ENCODE data around the gene EARS2. TPM values are rescaled to one million over a fixed set of nuclear protein-coding genes. Genes with fewer than 3 reads are reported as not detected.

EARS2 gene
- total RNA-seq, result 42.0 and 67.0 TPM in 2 replicates

GRCh38 chr16:23556881-23557778 lies at the start of gene EARS2, which contains the start of gene UBFD1:
TSS of gene EARS2 (minus strand) at chr16:23557350. CDS start at chr16:23557343, 7 bp downstream.
TSS of gene UBFD1 (plus strand) at chr16:23557727. CDS start at chr16:23557743, 16 bp downstream.

GRCh38 chr16:23595951-23596720 lies 39.0 kb upstream of the EARS2 start, which contains the start of gene NDUFAB1:
TSS of gene NDUFAB1 (minus strand) at chr16:23596316. CDS start at chr16:23596290, 26 bp downstream.

GRCh38 chr16:23510164-23510914 lies 46.8 kb downstream of the EARS2 start, which contains the start of gene GGA2:
TSS of gene GGA2 (minus strand) at chr16:23510494. CDS start at chr16:23510411, 83 bp downstream.

Other genes starting within 250 kb of the EARS2 start
- 22.8 and 23.6 TPM in 2 replicates for gene COG7, start 104.2 kb downstream of the EARS2 start, total RNA-seq
- 25.2 and 27.7 TPM in 2 replicates for gene GGA2, start 46.9 kb downstream of the EARS2 start, total RNA-seq
- gene UBFD1, start 377 bp upstream of the EARS2 start, total RNA-seq, result 121 and 134 TPM in 2 replicates
- gene NDUFAB1, start 39.0 kb upstream of the EARS2 start, total RNA-seq, result 71.2 and 76.4 TPM in 2 replicates
- gene PALB2, start 84.0 kb upstream of the EARS2 start, total RNA-seq, result 6.3 and 8.3 TPM in 2 replicates
- gene DCTN5, start 84.1 kb upstream of the EARS2 start, total RNA-seq, result 52.8 and 54.6 TPM in 2 replicates
- gene PLK1, start 121.5 kb upstream of the EARS2 start, total RNA-seq, result 3.7 and 9.8 TPM in 2 replicates
- not detected in 2 replicates for gene ERN2, start 155.9 kb upstream of the EARS2 start, total RNA-seq
- gene CHP2, start 197.7 kb upstream of the EARS2 start, total RNA-seq, result not detected in 2 replicates